HCT116 (cell line): ENCODE measurements around the gene TMEM120A. TPM values are rescaled to one million over a fixed set of nuclear protein-coding genes. Genes with fewer than 3 reads are reported as not detected.

Experiments
- ATAC-seq: fragments of 200-7000 bp; cut with Tn5 transposase; 2 replicates; pipeline ENCODE4 v1.9.1; 2020; ENCODE audit warnings: mild to moderate bottlenecking, moderate library complexity
- BruUV-seq: library from RNA; stranded (reverse); fragments of 400-500 nt; replicated peaks from 2 replicates; lab custom pipeline; 2021; lab: Mats Ljungman, UMichigan
- CTCF ChIA-PET: fragments of 300-600 bp; sonication (Branson Sonifier 250); formaldehyde crosslinking; loops from one replicate; lab custom pipeline; 2021; ENCODE audit warnings: antibody characterized with exemption; lab: Charles Lee
- POLR2A ChIA-PET: fragments of 300-600, 350-600 bp; sonication (Branson Sonifier 250); formaldehyde crosslinking; loops from one replicate; lab custom pipeline; 2021; ENCODE audit warnings: antibody characterized with exemption; lab: Charles Lee
- RAD21 ChIA-PET, 2 experiments: fragments of 300-600 bp; sonication (Branson Sonifier 250); formaldehyde crosslinking; loops; one replicate each; lab custom pipeline; 2023; ENCODE audit warnings: low total read pairs in 2 of 2; ENCODE audit not compliant: uncharacterized antibody in 2 of 2, unreplicated experiment in 2 of 2, low non-redundant PET in 1 of 2; lab: Charles Lee
- DNase-seq: peaks from one replicate; pipeline ENCODE4 v3.0.0-alpha.2; 2010; ENCODE audit warnings: low read depth, low spot score
- H2AFZ ChIP-seq: fragments of 200-600 bp; shearing (Covaris generic), sonication (generic); 2 replicates; pipeline ENCODE4 v1.6.1; 2017; ENCODE audit warnings: low read depth, mixed run types, mixed read lengths, antibody characterized with exemption, low read length; ENCODE audit not compliant: poor library complexity, severe bottlenecking
- H3K27ac ChIP-seq: 2 replicates; pipeline ENCODE4 v1.5.1; 2012; ENCODE audit warnings: low read depth, low read length
- H3K27me3 ChIP-seq: fragments of 200-600 bp; sonication (generic); 2 replicates; pipeline ENCODE4 v1.6.1; 2016; ENCODE audit warnings: mixed run types, low read length, mixed read lengths; ENCODE audit not compliant: insufficient read depth
- H3K36me3 ChIP-seq, 2 experiments: fragments of 200-500 bp in 1 of 2; fragments of 200-600 bp in 1 of 2; sonication (Bioruptor generic) in 1 of 2; sonication (generic) in 1 of 2; 2 replicates each; pipeline versions ENCODE4 v1.5.1 to v1.6.1; 2014 to 2016; ENCODE audit warnings: low read length in 2 of 2, inconsistent platforms in 1 of 2, mixed read lengths in 1 of 2, mixed run types in 1 of 2; ENCODE audit not compliant: insufficient read depth in 2 of 2, control insufficient read depth in 1 of 2
- H3K4me1 ChIP-seq, 2 experiments: fragments of 200-600 bp in 1 of 2; sonication (generic) in 1 of 2; 2 replicates each; pipeline versions ENCODE4 v1.5.1 to v1.6.1; 2012 to 2017; ENCODE audit warnings: low read length in 2 of 2, inconsistent platforms in 1 of 2, mild to moderate bottlenecking in 1 of 2, mixed read lengths in 1 of 2, mixed run types in 1 of 2, moderate library complexity in 1 of 2; ENCODE audit not compliant: insufficient read depth in 2 of 2, control insufficient read depth in 1 of 2
- H3K4me2 ChIP-seq: fragments of 200-600 bp; sonication (generic); 2 replicates; pipeline ENCODE4 v1.6.1; 2017; ENCODE audit warnings: mixed run types, low read length, mixed read lengths
- H3K4me3 ChIP-seq, 2 experiments: fragments of 200-600 bp in 1 of 2; sonication (generic) in 1 of 2; replicated peaks in 1 of 2; 2 replicates each; pipeline ENCODE4 v1.5.1; 2011 to 2016; ENCODE audit warnings: low read length in 2 of 2, control low read depth in 1 of 2, low read depth in 1 of 2, mild to moderate bottlenecking in 1 of 2, mixed read lengths in 1 of 2, mixed run types in 1 of 2
- H3K79me2 ChIP-seq: fragments of 200-600 bp; sonication (generic); 2 replicates; pipeline ENCODE4 v1.6.1; 2017; ENCODE audit warnings: mild to moderate bottlenecking, mixed run types, low read length, moderate library complexity, mixed read lengths; ENCODE audit not compliant: insufficient read depth
- H3K9ac ChIP-seq: fragments of 200-600 bp; sonication (generic); 2 replicates; pipeline ENCODE4 v1.6.1; 2016; ENCODE audit warnings: low read length, mixed read lengths
- H3K9me2 ChIP-seq: fragments of 200-600 bp; sonication (generic), shearing (Covaris generic); 2 replicates; pipeline ENCODE4 v1.6.1; 2017; ENCODE audit warnings: mixed run types, mild to moderate bottlenecking, moderate library complexity; ENCODE audit not compliant: insufficient read depth
- H3K9me3 ChIP-seq, 2 experiments: fragments of 200-500 bp in 1 of 2; fragments of 200-600 bp in 1 of 2; sonication (Bioruptor generic) in 1 of 2; sonication (generic) in 1 of 2; 2 replicates each; pipeline ENCODE4 v1.6.1; 2014 to 2017; ENCODE audit warnings: low read length in 2 of 2, mixed read lengths in 2 of 2, inconsistent platforms in 1 of 2, low read depth in 1 of 2, mild to moderate bottlenecking in 1 of 2, mixed run types in 1 of 2, moderate library complexity in 1 of 2; ENCODE audit not compliant: control insufficient read depth in 1 of 2, insufficient read depth in 1 of 2
- H4K20me1 ChIP-seq: fragments of 200-600 bp; sonication (generic), shearing (Covaris generic); 2 replicates; pipeline ENCODE4 v1.6.1; 2017; ENCODE audit warnings: mixed run types, mild to moderate bottlenecking, moderate library complexity; ENCODE audit not compliant: insufficient read depth
- CBX3 ChIP-seq: IDR thresholded peaks from 2 replicates; pipeline ENCODE4 v1.6.1; 2012; ENCODE audit warnings: low read depth
- CEBPB ChIP-seq: IDR thresholded peaks from 2 replicates; pipeline ENCODE4 v1.6.1; 2012; ENCODE audit warnings: low read depth
- EGR1 ChIP-seq: IDR thresholded peaks from 2 replicates; pipeline ENCODE4 v1.6.1; 2012; ENCODE audit warnings: low read depth
- EZH2 ChIP-seq: fragments of 200-600 bp; sonication (generic); IDR thresholded peaks from 2 replicates; pipeline ENCODE4 v1.6.1; 2017; ENCODE audit warnings: antibody characterized with exemption, mixed run types
- POLR2A ChIP-seq: IDR thresholded peaks from 2 replicates; pipeline ENCODE4 v1.7.0; 2011; ENCODE audit warnings: borderline replicate concordance; ENCODE audit not compliant: insufficient read depth, insufficient read length; ENCODE audit errors: extremely low read depth
- POLR2AphosphoS5 ChIP-seq: IDR thresholded peaks from 2 replicates; pipeline ENCODE4 v1.6.1; 2011; ENCODE audit warnings: mild to moderate bottlenecking, low read depth, low read length, moderate library complexity
- SIN3A ChIP-seq: IDR thresholded peaks from 2 replicates; pipeline ENCODE4 v1.6.1; 2012; ENCODE audit warnings: low read depth
- ZBTB33 ChIP-seq: IDR thresholded peaks from 2 replicates; pipeline ENCODE4 v1.6.1; 2011; ENCODE audit warnings: mild to moderate bottlenecking, low read length, moderate library complexity; ENCODE audit not compliant: insufficient replicate concordance; ENCODE audit errors: extremely low read depth
- intact Hi-C: fragments of 100-400 bp; cut with micrococcal nuclease; formaldehyde crosslinking; loops from 2 replicates; pipeline ENCODE4 v1.10.0; 2022
- total RNA-seq: library from RNA; stranded (reverse); gene quantifications from one replicate; pipeline ENCODE4 v1.2.1, GENCODE V29; 2021; ENCODE audit not compliant: unreplicated experiment

TMEM120A gene
- total RNA-seq, 1 experiment from 2014 or later = 25.9 TPM

DNA sequence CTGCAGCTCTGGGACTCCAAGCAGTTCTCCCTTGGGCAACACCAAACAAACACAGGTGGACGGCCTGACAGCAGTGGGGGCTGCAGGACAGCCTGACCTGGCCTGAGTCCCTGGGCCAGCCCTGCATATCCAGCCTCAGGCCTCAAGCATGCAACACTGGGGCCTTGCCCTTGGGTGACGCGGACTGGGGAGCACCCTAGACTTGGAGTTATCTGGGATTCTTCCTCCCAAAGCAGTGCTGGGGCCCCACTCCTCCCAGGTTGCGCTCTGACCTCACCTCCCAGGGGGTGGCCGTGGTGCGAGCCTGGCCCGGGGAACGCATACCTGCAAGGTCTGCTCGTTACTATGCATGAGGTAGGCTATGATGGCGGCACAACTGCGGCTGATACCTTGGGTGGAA is 6.2 kb upstream of the TMEM120A start (continued):
- no peak for TF ChIP-seq ZBTB33
- TF ChIP-seq CBX3 = no peak
- no peak for TF ChIP-seq SIN3A
- TF ChIP-seq, all 23 proteins: peak for 0

DNA sequence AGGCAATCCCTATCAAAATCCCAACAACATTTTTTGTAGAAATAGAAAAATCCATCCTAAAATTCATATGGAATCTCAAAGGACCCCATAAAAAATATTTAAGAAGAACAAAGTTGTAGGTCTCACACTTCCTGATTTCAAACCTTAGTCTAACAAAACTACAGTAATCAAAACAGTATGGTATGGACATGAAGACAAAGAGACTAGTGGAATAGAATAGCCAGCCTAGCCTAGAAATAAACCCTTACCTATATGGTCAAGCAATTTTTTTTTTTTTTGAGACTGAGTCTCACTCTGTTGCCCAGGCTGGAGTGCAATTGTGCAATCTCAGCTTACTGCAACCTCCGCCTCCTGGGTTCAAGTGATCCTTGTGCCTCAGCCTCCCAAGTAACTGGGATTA is 3.6 kb upstream of the TMEM120A start:
- Histone ChIP-seq H3K4me2 (no peak overlapping the region), H3K27ac (no peak overlapping the region), H4K20me1 (no peaks in the 10 kb centered on the region), H3K79me2 (no peaks in the 10 kb centered on the region), H3K9ac (no peak overlapping the region), H3K36me3 (no peaks in the 10 kb centered on the region), H3K27me3 (no peaks in the 10 kb centered on the region), H2AFZ (no peak overlapping the region), H3K9me2 (no peaks in the 10 kb centered on the region), H3K9me3 (no peaks in the 10 kb centered on the region), H3K4me1 (peaks cover 5 to 13% of the 10 kb centered on the region in 2 experiments; a peak in 3 of 4 replicates), H3K4me3 (no peak overlapping the region)
- no peak for TF ChIP-seq POLR2A
- TF ChIP-seq EZH2 = no peak
- no peak for TF ChIP-seq POLR2AphosphoS5
- TF ChIP-seq ZBTB33 = no peak
- no peak for TF ChIP-seq EGR1
- TF ChIP-seq CEBPB = no peak
- ChIA-PET RAD21 (interaction anchor here in 1 of 2 experiments (0.6 kb wide), 1 partner anchor 74 kb away, joined by 4 read pairs; no protein-coding TSS in a partner anchor), CTCF (no interaction called here), POLR2A (no interaction called here)
- intact Hi-C loops = no loop called here
- DNase-seq (no peak), ATAC-seq (no peak)
- BruUV-seq = no TSS peak
